ENCODE data around the gene CCDC28B.
"Not testable (repeated sequence)": the region's sequence is repeated elsewhere in the genome, so short reads cannot be mapped to it uniquely, and the experiment has no call there.

The CCDC28B gene

GRCh38 chr1:32200226-32201010, at the start of gene CCDC28B:
Gene CCDC28B, plus strand, starts transcription at chr1:32200595. Its CDS starts 1,341 bp downstream, at chr1:32201936.
- peak; percentile 76 for DNase-seq (ENCODE audit: low spot score)

GRCh38 chr1:32150847-32151246, 49.5 kb upstream of the CCDC28B start:
- no peak for DNase-seq (ENCODE audit: low spot score)

DNA sequence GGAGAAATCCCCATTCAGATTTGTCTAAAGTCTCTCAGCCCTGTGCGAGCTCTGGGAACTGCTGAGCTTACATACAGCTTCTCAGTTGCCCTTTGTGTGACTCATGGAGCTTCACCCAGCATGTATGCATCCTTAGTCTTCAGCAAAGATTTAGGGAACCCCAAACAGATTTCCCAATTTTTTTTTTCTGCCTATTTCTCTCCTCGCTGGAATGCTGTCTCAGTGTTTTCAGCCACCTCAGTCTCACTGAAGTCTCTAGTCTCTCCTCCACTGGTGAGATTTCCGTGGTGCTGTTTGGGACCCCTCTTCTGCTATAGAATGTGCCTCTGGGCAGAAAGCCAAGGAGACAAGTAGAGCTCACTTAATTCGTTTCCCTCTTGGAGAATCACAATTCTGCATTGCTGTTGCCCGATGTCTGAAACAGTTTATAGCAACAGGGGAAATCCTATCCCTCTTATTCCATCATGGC, 49.0 kb upstream of the CCDC28B start:
- peak; percentile 36 for DNase-seq (ENCODE audit: low spot score)

DNA sequence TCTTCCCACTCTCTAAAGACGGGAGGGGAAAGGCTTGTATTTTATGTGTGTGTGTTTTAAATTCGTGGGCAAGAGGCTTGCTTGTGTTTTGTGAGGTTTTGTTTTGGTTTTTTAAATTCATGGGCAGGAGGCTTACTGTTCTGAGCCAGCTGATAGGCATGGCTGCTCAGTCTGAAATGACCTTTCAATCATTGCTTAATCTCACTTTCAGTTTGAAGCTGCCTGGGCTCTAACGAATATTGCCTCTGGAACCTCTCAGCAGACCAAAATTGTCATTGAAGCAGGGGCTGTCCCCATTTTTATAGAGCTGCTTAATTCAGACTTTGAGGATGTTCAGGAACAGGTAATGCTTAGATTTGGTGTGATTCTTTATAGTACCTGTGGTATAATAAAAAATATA, 41.2 kb upstream of the CCDC28B start:
- DNase-seq (ENCODE audit: low spot score) = no peak

GRCh38 chr1:32163405-32163804, 37.0 kb upstream of the CCDC28B start:
- DNase-seq (ENCODE audit: low spot score) = no peak

DNA sequence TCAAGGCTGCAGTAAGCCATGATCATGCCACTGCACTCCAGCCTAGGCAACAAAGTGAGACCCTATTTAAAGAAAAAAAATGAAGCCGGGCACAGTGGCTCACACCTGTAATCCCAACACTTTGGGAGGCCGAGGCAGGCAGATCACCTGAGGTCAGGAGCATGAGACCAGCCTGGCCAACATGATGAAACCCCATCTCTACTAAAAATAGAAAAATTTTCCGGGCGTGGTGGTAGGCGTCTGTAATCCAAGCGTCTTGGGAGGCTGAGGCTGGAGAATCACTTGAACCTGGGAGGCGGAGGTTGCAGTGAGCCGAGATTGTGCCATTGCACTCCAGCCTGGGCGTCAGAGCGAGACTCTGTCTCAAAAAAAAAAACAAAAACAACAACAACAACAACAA, 34.8 kb upstream of the CCDC28B start:
- not testable (repeated sequence) for DNase-seq (ENCODE audit: low spot score)

DNA sequence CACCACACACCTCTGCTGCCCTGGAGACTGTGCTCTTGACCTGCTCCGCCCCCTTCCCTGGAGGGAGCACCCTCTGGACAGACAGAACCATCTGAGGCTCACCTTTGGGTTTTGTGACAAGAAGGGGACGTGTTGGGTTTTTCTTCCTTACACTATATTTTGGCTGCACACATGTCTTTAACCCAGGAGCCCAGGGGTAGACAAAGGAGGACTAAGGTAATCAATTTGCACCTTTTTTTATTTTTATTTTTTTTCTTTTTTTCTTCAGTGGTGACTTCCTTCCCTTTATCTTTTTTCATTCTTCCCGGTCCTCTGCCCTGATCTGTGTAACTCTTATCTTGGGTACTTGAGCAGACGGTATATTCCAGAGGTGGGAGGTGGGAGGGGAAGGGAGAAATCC, 29.4 kb upstream of the CCDC28B start:
- DNase-seq (ENCODE audit: low spot score) = no peak

DNA sequence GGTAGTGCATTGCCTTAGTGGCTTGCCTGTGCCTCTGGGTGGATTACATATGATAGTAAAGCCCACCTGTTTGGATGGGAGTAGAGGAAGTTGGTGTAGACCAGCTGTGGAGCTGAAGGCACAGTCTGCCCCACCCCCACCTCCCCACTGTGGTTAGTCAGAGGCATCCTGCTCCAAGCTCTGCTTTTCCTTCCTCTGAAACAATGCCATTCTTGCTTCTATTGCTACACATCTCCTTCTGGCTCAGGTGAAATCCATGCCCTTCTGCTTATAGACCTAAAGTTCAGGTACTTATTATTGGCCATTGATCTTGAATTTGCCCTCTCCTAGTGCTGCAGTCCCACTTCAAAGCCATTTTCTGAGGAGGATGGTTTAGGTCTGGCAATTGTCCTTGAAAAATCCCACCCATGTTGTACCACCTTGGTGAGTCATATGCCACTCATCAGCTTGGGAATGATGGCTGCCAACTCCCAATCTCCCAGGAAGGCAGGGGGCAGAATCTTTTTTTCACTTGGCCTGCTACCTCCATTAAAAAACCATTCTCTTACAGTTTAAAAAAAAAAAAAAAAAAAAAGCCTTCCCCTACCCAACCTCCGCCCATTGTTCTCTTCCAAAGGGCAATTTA, 27.7 kb upstream of the CCDC28B start:
- DNase-seq (ENCODE audit: low spot score) = no peak

DNA sequence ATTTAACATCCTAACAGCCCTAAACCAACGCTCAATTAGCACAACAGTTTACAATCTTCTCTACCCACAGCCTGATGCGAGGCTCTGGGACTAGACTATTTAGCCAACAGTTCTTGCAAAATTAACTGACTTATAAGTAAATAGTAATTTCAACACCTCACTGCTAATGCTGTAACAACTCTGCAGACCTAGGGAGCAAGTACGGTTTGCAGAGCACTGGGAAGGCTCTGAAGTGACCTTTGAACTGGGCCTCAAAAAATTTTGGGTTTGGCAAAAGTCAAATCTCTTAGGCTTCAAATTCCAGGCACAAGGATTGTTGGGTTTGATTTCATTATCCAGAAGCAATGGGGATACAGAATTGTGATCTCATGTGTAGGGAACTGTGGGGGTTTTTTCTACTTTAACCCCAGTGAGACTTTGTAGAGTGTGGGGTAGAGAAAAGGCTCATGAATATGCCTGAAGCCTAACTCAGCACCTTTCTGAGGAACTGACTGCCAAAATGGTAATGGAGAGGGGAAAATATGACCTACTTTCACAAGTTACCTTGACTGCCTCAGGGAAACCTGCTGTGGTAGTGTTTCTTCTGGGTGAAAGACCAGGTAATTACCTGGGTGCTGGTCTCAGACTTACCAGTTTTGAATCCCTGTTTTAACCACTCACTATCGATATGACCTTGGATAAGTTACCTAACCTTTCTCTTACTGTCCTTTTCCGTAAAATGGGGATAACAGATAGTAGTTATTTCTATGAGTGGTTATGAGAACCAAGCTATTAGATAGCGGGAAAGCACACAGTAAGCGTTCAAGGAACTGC, 21.8 kb upstream of the CCDC28B start:
- no peak for DNase-seq (ENCODE audit: low spot score)

- no peak for DNase-seq (ENCODE audit: low spot score)
Measured at GRCh38 chr1:32179193-32179442, 21.3 kb upstream of the CCDC28B start.

DNA sequence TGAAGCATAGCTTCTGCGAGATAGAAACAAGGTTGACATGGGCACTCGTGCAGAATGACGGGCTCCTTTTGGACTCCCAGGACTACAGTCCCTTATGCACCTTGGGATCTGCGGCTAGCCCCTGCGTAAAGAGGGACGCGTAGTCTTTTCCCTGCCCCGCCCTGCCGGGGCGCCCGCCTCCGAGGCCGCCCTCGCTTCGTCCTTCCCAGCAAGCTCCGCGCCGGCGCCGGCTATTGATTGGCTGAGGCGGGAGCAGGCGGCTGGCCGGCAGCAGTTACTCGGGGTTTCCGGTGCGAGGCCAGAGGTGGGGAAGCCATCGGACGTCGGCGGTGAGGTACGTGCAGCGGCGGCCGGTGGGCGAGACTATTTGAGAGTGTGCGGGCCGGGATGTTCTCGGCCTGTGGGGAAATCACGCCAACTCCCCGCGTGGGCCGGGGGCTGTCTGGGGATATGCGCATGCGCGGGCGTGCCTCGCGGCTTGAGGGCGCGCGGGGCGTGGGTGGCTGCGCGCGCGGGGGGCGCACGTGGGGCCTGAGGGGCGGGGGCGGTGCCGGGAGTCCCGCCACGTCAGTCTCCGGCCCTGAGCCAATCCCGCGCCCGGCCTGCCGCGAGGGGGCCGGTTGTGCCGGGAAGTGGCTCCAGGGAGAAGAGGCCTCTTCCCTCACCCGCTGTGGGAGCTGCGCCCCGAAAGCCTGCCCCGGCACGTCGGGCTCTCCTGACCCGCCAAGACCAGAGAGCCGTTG, 20.8 kb upstream of the CCDC28B start, which contains the start of gene TXLNA:
Gene TXLNA (plus strand): TSS at position 233 of the 743 bp plus-strand sequence. CDS start 671 bp downstream, outside the sequence.
- DNase-seq (ENCODE audit: low spot score) = peak; percentile 97

DNA sequence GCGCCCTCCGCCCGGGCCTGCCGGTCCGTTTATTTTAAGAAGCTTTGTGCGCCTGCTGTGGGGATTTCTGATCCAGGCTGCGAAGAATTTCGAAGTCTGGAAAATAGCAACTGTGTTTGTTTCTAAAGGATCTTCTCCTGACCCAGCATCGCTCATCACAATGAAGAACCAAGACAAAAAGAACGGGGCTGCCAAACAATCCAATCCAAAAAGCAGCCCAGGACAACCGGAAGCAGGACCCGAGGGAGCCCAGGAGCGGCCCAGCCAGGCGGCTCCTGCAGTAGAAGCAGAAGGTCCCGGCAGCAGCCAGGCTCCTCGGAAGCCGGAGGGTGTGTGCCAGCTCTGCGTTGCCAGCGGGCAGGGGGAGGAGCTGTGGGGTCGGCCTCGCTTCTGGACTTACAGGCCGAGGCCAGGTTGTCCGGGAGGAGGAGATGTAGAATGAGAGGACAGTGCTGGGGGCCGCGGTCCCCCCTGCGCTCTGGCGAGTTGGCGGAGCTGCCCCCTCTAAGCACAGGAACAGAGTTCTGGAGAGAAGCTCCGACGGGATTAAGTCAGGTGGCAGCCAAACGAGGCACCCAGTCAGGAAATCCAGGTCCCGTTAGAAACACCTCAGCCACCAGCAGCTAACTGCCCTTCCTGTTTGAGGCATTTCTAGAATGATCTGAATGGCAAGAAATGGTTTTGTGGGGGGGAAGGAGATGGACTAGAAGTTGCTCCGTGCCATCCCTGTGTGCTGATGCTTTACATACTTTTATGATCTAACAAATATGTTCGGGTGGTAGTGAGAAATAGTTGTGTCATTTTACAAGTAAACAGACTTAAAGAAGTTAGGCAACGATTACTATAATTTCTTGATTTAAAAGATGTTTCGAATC, 20.0 kb upstream of the CCDC28B start:
- peak; percentile 78 for DNase-seq (ENCODE audit: low spot score)

- no peak for DNase-seq (ENCODE audit: low spot score)
Measured at GRCh38 chr1:32181065-32181464, 19.3 kb upstream of the CCDC28B start.

DNA sequence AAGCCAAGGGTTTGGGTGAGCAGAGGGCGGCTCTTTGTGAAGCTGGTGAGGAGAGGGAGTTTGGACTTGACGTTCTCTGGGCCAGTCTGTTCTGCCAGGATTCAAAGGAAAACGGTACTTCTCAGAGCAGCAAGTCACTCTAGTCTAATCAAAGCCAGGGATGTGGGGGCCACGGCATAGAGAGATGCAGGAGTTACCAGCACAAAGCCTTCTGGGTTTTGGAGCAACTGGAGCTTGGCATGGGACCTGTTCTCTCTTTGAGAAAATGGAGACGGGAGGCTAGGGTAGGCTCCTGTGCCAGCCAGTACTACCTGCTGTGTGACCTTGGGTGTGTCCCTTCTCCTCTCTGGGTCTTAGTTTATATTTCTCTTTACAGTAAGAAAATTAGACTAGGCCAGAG, 18.8 kb upstream of the CCDC28B start:
- DNase-seq (ENCODE audit: low spot score) = no peak

- DNase-seq (ENCODE audit: low spot score) = no peak
Measured at GRCh38 chr1:32182060-32182459, 18.3 kb upstream of the CCDC28B start.

GRCh38 chr1:32184650-32185049, 15.7 kb upstream of the CCDC28B start:
- DNase-seq (ENCODE audit: low spot score) = no peak

DNA sequence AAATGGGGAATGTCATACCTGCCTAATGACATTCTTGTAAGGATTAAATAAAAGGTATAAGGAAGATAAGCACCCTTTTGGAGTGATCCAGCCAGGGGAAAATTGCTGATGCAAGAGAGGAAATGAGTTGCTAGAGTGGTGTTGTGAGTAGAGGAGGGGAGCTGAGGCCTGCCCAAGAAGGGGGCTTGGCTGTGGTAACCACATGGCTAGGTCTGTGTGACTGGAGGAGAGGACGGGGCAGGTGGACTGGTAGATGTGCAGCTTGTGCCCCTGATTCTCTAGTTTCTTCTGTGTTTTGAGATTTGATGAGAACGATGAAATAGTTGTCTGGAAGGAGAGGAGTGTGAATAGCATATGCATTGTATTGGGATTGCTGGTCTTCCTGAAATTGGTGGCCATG, 14.3 kb upstream of the CCDC28B start:
- no peak for DNase-seq (ENCODE audit: low spot score)

- no peak for DNase-seq (ENCODE audit: low spot score)
Measured at GRCh38 chr1:32186491-32186890, 13.9 kb upstream of the CCDC28B start.

GRCh38 chr1:32187850-32188249, 12.5 kb upstream of the CCDC28B start:
- no peak for DNase-seq (ENCODE audit: low spot score)

- no peak for DNase-seq (ENCODE audit: low spot score)
Measured at GRCh38 chr1:32192220-32192948, 8.0 kb upstream of the CCDC28B start.
